MG63 (cell line): ENCODE results near the gene RETREG1. TPM values are rescaled to one million over a fixed set of nuclear protein-coding genes. Genes with fewer than 3 reads are reported as not detected.

Experiments used
- DNase-seq: peaks from one replicate; pipeline ENCODE4 v3.0.0-alpha.2; 2020
- H3K27me3 ChIP-seq: fragments of 250-450 bp; sonication (Bioruptor Pico); 2 replicates; pipeline ENCODE4 v1.5.1; 2020; ENCODE audit warnings: mild to moderate bottlenecking, moderate library complexity
- H3K36me3 ChIP-seq: fragments of 250-450 bp; sonication (Bioruptor Pico); 2 replicates; pipeline ENCODE4 v1.5.1; 2020; ENCODE audit warnings: mild to moderate bottlenecking, moderate library complexity
- H3K4me3 ChIP-seq: fragments of 250-450 bp; sonication (Bioruptor Pico); 2 replicates; pipeline ENCODE4 v1.5.1; 2020; ENCODE audit warnings: mild to moderate bottlenecking, moderate library complexity
- H3K9me3 ChIP-seq: fragments of 250-450 bp; sonication (Bioruptor Pico); 2 replicates; pipeline ENCODE4 v1.5.1; 2020; ENCODE audit warnings: mild to moderate bottlenecking, moderate library complexity
- total RNA-seq: library from RNA; depleted of rRNA; stranded (reverse); fragments of >200 nt; shearing (Covaris generic); gene quantifications from 2 replicates; pipeline ENCODE4 v1.2.3, GENCODE V29; 2014; ENCODE audit warnings: low replicate concordance; rRNA removed

Gene RETREG1
- total RNA-seq, 1 experiment from 2014 or later = 0.16 TPM

DNA sequence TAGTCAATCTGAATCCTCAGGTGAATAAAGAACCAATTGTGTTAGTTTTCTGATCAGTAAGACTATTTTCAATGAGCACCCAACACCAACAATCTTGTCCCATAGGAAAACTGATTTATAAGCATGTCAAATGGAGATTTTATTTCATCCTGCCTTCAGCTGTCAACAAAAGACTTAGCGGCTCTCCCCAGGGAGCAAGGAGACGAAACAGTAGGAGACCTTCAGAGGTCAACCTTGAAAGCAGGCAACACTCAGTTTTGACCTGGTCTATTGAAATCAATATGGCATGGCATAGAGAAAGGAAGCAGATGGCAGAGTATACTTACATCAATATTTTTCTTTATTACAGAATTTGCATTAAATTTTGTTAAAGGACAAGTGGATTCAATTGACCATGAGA, 185.3 kb downstream of the RETREG1 start:
- H3K9me3 ChIP-seq = no peaks in the 10 kb centered on the region
- DNase-seq = no peak
- peaks cover 45% of the 10 kb centered on the region for H3K27me3 ChIP-seq
- H3K36me3 ChIP-seq = no peaks in the 10 kb centered on the region
- H3K4me3 ChIP-seq = no peak overlapping the region

DNA sequence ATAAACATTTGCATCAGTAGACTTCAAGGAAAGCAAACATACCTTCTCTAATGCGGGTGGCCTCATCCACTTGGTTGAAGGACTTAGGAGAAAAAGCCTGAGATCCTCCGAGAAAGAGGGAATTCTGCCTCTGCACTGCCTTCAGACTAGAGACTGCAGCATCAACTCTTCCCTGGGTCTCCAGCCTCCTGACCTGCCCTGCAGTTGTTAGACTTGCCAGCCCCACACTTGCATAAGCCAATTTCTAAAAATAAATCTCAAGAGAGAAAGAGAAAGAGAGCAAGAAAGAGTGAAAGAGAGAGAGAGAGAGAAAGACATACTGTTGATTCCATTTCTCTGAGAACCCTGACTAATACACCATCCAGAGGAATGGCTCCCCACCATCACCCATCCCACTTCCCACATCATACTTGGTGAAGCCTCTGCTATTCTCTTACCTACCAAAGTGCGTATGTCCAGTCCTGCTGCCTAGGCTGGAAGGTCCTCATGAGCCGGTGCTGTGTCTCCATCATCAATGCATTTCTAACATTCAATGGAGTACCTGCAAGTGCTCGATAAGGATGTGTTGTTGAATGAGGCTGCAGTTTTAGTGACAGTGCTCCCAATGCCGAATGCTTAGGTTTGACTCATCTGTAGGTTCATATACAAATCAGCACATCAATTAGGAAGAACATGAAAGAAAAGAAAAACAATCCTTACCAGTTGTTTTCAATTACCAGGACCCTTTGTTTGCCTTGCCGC, 186.3 kb downstream of the RETREG1 start:
- DNase-seq = no peak
- Histone ChIP-seq H3K27me3 (peaks cover 45% of the 10 kb centered on the region), H3K9me3 (no peaks in the 10 kb centered on the region), H3K4me3 (no peak overlapping the region), H3K36me3 (no peaks in the 10 kb centered on the region)

DNA sequence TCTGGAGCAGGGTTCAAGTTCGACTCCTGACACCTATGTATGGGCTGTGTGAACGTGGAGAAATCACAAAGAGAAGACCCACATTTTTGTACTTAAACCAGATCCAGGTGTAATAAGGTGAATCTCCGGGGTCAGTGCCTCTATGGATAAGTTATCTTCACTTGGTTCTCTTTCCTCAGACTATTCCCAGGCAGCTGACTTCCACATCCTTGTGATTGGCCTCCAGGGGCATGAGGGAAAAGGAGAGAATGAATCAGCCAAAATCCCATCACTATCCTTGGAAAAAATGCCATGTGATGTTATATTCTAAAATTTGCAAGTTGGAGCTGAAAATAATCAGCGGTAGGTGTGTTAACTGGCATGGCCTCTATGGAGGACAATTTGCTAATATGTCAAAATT, 188.4 kb downstream of the RETREG1 start:
- Histone ChIP-seq H3K9me3 (no peaks in the 10 kb centered on the region), H3K27me3 (peaks cover 35% of the 10 kb centered on the region), H3K36me3 (no peaks in the 10 kb centered on the region), H3K4me3 (no peak overlapping the region)
- no peak for DNase-seq

DNA sequence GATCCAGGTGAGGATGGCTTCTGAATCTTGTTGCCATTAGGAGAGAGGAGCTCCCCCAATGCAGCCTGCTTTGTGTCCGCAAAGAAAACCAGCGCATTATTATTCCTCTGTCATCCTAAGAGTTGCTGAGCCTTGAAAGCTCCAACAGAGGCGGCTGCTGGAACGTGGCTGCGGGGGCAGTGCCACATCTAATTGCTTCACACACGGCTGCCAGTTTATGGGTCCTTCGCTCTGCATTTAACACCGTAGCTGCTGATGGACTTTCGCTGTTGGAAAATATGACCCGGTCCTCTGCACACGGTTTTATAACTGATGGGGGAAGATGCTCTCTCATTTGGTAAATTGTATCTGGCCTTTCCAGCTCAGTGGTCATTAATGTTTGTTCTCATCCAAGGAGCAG, 189.2 kb downstream of the RETREG1 start:
- Histone ChIP-seq H3K36me3 (no peaks in the 10 kb centered on the region), H3K27me3 (peaks cover 31% of the 10 kb centered on the region), H3K9me3 (no peaks in the 10 kb centered on the region), H3K4me3 (no peak overlapping the region)
- no peak for DNase-seq

Other genes with a start within 250 kb of the RETREG1 start
- gene ZNF622, start 151.2 kb downstream of the RETREG1 start, total RNA-seq = 77.9 and 89.1 TPM in 2 replicates